NCI-H2196 treated with DMSO at 0.1 percent for 48 hours (cell line): ENCODE results near the gene BOK.

Experiments
- DNase-seq: peaks from one replicate; lab custom pipeline; 2025; ENCODE audit not compliant: unreplicated experiment; lab: John Stamatoyannopoulos, UW

The BOK gene

GRCh38 chr2:241538838-241539615, 19.5 kb upstream of the BOK start:
- DNase-seq, result no peak

GRCh38 chr2:241539616-241540374, 18.8 kb upstream of the BOK start:
- DNase-seq, result no peak

GRCh38 chr2:241540401-241540770, 18.2 kb upstream of the BOK start:
- no peak for DNase-seq

GRCh38 chr2:241540771-241541561, 17.6 kb upstream of the BOK start:
- DNase-seq, result peak; percentile 5

GRCh38 chr2:241541564-241542277, 16.8 kb upstream of the BOK start:
- DNase-seq, result no peak

GRCh38 chr2:241542278-241542605, 16.3 kb upstream of the BOK start:
- no peak for DNase-seq

GRCh38 chr2:241545106-241545505, 13.4 kb upstream of the BOK start:
- no peak for DNase-seq

- no peak for DNase-seq
Measured at GRCh38 chr2:241545523-241546473, 12.7 kb upstream of the BOK start.

GRCh38 chr2:241546771-241547498, 11.6 kb upstream of the BOK start:
- DNase-seq, result no peak

GRCh38 chr2:241547781-241548450, 10.6 kb upstream of the BOK start:
- DNase-seq, result no peak

- DNase-seq, result no peak
Measured at GRCh38 chr2:241548451-241548835, 10.1 kb upstream of the BOK start.

GRCh38 chr2:241550616-241551580, 7.6 kb upstream of the BOK start:
- DNase-seq, result peak; percentile 29

GRCh38 chr2:241551599-241551997, 6.9 kb upstream of the BOK start:
- DNase-seq, result no peak

- no peak for DNase-seq
Measured at GRCh38 chr2:241551998-241552737, 6.4 kb upstream of the BOK start.

GRCh38 chr2:241553512-241553830, 5.1 kb upstream of the BOK start:
- no peak for DNase-seq

GRCh38 chr2:241553981-241554380, 4.6 kb upstream of the BOK start:
- no peak for DNase-seq

GRCh38 chr2:241554610-241555322, 3.8 kb upstream of the BOK start:
- DNase-seq, result no peak
